Measurements from ENCODE around the gene KRTAP4-1.

DNA sequence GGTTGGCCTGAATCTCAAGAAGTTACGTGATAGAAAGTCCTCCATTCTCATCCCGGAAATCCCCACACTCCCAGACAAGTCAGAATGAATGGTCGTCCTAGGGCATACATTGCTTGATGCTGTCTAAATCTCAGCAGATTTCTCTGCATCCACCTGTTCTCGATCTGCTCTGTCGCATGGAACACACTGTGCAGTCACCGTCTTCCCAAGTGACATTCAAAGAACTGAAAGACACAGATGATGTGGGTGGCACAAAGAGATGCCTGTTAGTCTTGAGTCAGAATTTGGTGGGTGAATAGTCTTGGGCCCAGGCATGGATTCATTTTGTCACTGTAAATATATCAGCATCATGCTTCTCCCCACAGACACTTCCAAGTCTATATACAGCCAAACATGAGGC is 47.0 kb upstream of the KRTAP4-1 start:
- TF ChIP-seq CTCF (IDR thresholded peaks at IDR 0.05; ENCODE audit: borderline replicate concordance, extremely low read depth, low read length, poor library complexity, severe bottlenecking) (no peak), EZH2 (IDR thresholded peaks at IDR 0.05; ENCODE audit: borderline replicate concordance, low read depth, low read length, severe bottlenecking) (no peak)
